Heart left ventricle (tissue), 16 donors: Measurements from ENCODE around the gene ADGRV1. TPM values are rescaled to one million over a fixed set of nuclear protein-coding genes. Genes with fewer than 3 reads are reported as not detected.

Experiments used
- ATAC-seq, 4 donors: fragments of 200-7000 bp; cut with Tn5 transposase; one replicate each; pipeline ENCODE4 v1.9.1; 2020 to 2022; ENCODE audit warnings: moderate library complexity in 4 of 4, mild to moderate bottlenecking in 3 of 4, moderate number of reproducible peaks in 1 of 4
- DNase-seq, 5 donors: peaks; one replicate each; pipeline ENCODE4 v3.0.0-alpha.2; 2020
- H3K27ac ChIP-seq, 12 donors: fragments of 200-600 bp; sonication (generic) in 4 of 12; one replicate each; pipeline versions ENCODE4 v1.5.0 to v1.8.0; 2016 to 2022; ENCODE audit warnings: mild to moderate bottlenecking in 2 of 12
- H3K27me3 ChIP-seq, 9 donors: fragments of 200-600 bp; sonication (generic) in 2 of 9; one replicate each; pipeline versions ENCODE4 v1.5.1 to v1.8.0; 2016 to 2022; ENCODE audit warnings: mild to moderate bottlenecking in 3 of 9
- H3K36me3 ChIP-seq, 9 donors: fragments of 200-600 bp; sonication (generic) in 2 of 9; one replicate each; pipeline versions ENCODE4 v1.5.0 to v1.8.0; 2018 to 2022; ENCODE audit warnings: mild to moderate bottlenecking in 2 of 9
- H3K4me1 ChIP-seq, 12 donors: fragments of 200-600 bp; sonication (generic) in 4 of 12; one replicate each; pipeline versions ENCODE4 v1.5.0 to v1.8.0; 2016 to 2022; ENCODE audit warnings: mild to moderate bottlenecking in 3 of 12
- H3K4me3 ChIP-seq, 12 donors: fragments of 200-600 bp; sonication (generic) in 4 of 12; one replicate each; pipeline versions ENCODE4 v1.5.0 to v1.8.0; 2017 to 2022; ENCODE audit warnings: mild to moderate bottlenecking in 9 of 12, moderate library complexity in 4 of 12
- H3K9me3 ChIP-seq, 12 donors: fragments of 200-600 bp; sonication (generic) in 4 of 12; one replicate each; pipeline versions ENCODE4 v1.5.0 to v1.8.0; 2016 to 2022; ENCODE audit warnings: mild to moderate bottlenecking in 1 of 12
- CTCF ChIP-seq, 12 donors: fragments of 200-600 bp; sonication (generic) in 4 of 12; IDR thresholded peaks; one replicate each; pipeline versions ENCODE4 v1.5.0 to v1.8.0; 2018 to 2022; ENCODE audit warnings: antibody characterized with exemption in 12 of 12, mild to moderate bottlenecking in 5 of 12
- POLR2A ChIP-seq, 2 donors: fragments of 450-650 bp; IDR thresholded peaks; one replicate each; pipeline ENCODE4 v1.6.1; 2017; ENCODE audit warnings: antibody characterized with exemption in 2 of 2, mild to moderate bottlenecking in 2 of 2, moderate library complexity in 2 of 2
- WGBS, 4 donors: extraction: QIAGEN DNeasy Blood & Tissue Kit in 2 of 4; methylation state at CpG; one replicate each; pipeline versions ENCODE4 v1.1.5 to v1.1.7; 2013 to 2018; 5-methylcytosine and 5-hydroxymethylcytosine counted together
- intact Hi-C, 10 donors: fragments of 100-400 bp; cut with DNase I; formaldehyde crosslinking; loops; one replicate each; pipeline versions ENCODE4 v1.11.1 to v1.14.2; 2022
- polyA plus RNA-seq, 2 donors: library from polyadenylated mRNA; stranded (reverse); fragments of 200-250 nt; gene quantifications; one replicate each; pipeline ENCODE4 v1.2.3, GENCODE V29; 2013
- total RNA-seq, 9 donors: library from RNA; depleted of rRNA in 2 of 9; stranded (reverse); fragments of >200 nt in 2 of 9; fragmentation: NEBNext Ultra II Directional in 3 of 9; extraction: Animal tissue kit (Norgen Biotek cat#: 25700) in 3 of 9; gene quantifications; one replicate each; pipeline versions ENCODE4 v1.1.0 to v1.2.4, GENCODE V29; 2016 to 2023
- donor health status: ischemic (EF 13 %, LVEDD 7.1; RV severe dilation, severe dysfunction).
- donor health status: healthy with polysubstance abuse.
- donor health status: DM: no; HTN: yes; CAD: no.
- donor health status: DM: no; HTN: no; CAD: no.
- donor health status: ischemic (EF 25% LVEDD 6.9; RV normal size, moderate dysfunction).
- donor health status: ischemic (EF 25% LVEDD 5.7; RV mildly dilated, moderate dysfunction).
- donor health status: healthy.
- donor health status: DM: yes; HTN: yes; CAD: no.
- donor health status: ischemic (EF 35%, LVEDD 5.7; RV mildly dilated, moderate dysfunction).
- donor health status: nonischemic (EF 11% LVEDD 7.7; RV severe dilation, severe dysfunction).
- donor health status: DM: yes; HTN: yes; CAD: no.
- donor health status: PGD.
- donor health status: ischemic (EF 29% LVEDD 5.4; RV normal size, mild dysfunction).
- donor health status: nonischemic (EF 23%, LVEDD 6.1; RV moderate dilation, normal function).

The ADGRV1 gene
- total and polyA plus RNA-seq, 11 donors: 0.25 to 0.29 TPM; not detected in 9

- intact Hi-C loops: no loop called here
- WGBS, 4 donors: 74 to 83% (median 78%) methylated on average over 1 of the region's 1 CpG
- Histone ChIP-seq H3K36me3 (no peaks in the 10 kb centered on the region), H3K4me3 (no peak overlapping the region), H3K9me3 (no peaks in the 10 kb centered on the region), H3K27me3 (peaks cover 7 to 61% (median 31%) of the 10 kb centered on the region in 9 donors), H3K27ac (no peak overlapping the region), H3K4me1 (peaks cover 0 to 14% (median 7%) of the 10 kb centered on the region in 12 donors)
- ATAC-seq: no peak
- TF ChIP-seq CTCF (IDR thresholded peaks at IDR 0.05) (no peak), POLR2A (IDR thresholded peaks at IDR 0.05) (no peak)
- no peak for DNase-seq
These were observed 3.2 kb downstream of the ADGRV1 start for GRCh38 chr5:90561766-90562165.

DNA sequence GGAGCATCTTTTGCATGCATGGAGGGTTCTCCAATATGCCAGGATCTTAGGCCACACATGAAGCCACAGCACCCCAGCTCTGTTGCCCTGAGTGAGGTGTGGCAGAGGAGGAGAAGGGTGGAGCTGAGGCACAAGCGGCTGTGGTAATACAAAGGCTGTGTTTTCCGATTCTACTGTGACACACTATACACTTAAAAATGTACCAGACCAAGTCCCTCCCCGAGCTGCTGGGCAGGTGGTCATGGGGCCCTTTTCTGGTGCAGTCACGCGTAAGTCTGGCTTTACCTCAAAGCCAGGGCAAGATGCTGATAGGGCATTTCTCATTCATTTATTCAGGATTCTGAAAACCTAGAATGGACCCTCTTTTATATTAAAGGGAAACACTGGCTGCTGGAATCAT lies 3.7 kb downstream of the ADGRV1 start:
- TF ChIP-seq CTCF (IDR thresholded peaks at IDR 0.05) (no peak), POLR2A (IDR thresholded peaks at IDR 0.05) (no peak)
- H3K4me1 ChIP-seq: peaks cover 0 to 14% (median 7%) of the 10 kb centered on the region in 12 donors
- 61 to 71% (median 68%) methylated on average over 5 of the region's 5 CpGs for WGBS, 4 donors
- ATAC-seq (no peak), DNase-seq (no peak)
- H3K27me3 ChIP-seq: peaks cover 7 to 55% (median 30%) of the 10 kb centered on the region in 9 donors
- no peaks in the 10 kb centered on the region for H3K36me3 ChIP-seq
- intact Hi-C loops: no loop called here
- H3K4me3 ChIP-seq: no peak overlapping the region
- no peak overlapping the region for H3K27ac ChIP-seq
- H3K9me3 ChIP-seq: no peaks in the 10 kb centered on the region

GRCh38 chr5:90563108-90563507 lies 4.5 kb downstream of the ADGRV1 start:
- no peak for TF ChIP-seq CTCF (IDR thresholded peaks at IDR 0.05)
- TF ChIP-seq POLR2A (IDR thresholded peaks at IDR 0.05): no peak
- H3K4me3 ChIP-seq: no peak overlapping the region
- 27 to 34% (median 29%) methylated on average over 1 of the region's 1 CpG for WGBS, 4 donors
- peaks cover 7 to 48% (median 27%) of the 10 kb centered on the region in 9 donors for H3K27me3 ChIP-seq
- no peak for DNase-seq
- H3K36me3 ChIP-seq: no peaks in the 10 kb centered on the region
- H3K27ac ChIP-seq: no peak overlapping the region
- intact Hi-C loops: no loop called here
- H3K4me1 ChIP-seq: peaks cover 0 to 12% (median 6%) of the 10 kb centered on the region in 12 donors
- no peak for ATAC-seq
- no peaks in the 10 kb centered on the region for H3K9me3 ChIP-seq

GRCh38 chr5:90565491-90565890 lies 6.9 kb downstream of the ADGRV1 start:
- Histone ChIP-seq H3K27ac (no peak overlapping the region), H3K4me1 (no peaks in the 10 kb centered on the region), H3K9me3 (peaks cover 0 to 19% (median 0%) of the 10 kb centered on the region in 12 donors), H3K4me3 (no peak overlapping the region), H3K36me3 (no peaks in the 10 kb centered on the region), H3K27me3 (peaks cover 0 to 24% (median 5%) of the 10 kb centered on the region in 9 donors)
- ATAC-seq: no peak
- TF ChIP-seq CTCF (IDR thresholded peaks at IDR 0.05) (no peak), POLR2A (IDR thresholded peaks at IDR 0.05) (no peak)
- no peak for DNase-seq
- intact Hi-C loops: no loop called here
- WGBS, 4 donors: 81 to 91% (median 90%) methylated on average over 3 of the region's 3 CpGs
